Measurements from ENCODE around the gene ARMC9. TPM values are rescaled to one million over a fixed set of nuclear protein-coding genes. Genes with fewer than 3 reads are reported as not detected.

ARMC9 gene
- total and polyA plus RNA-seq, 2 donors (not counting 3 experiments of a cell fraction or from before 2014, with no cell fraction given), result 16.4 to 24.2 TPM

DNA sequence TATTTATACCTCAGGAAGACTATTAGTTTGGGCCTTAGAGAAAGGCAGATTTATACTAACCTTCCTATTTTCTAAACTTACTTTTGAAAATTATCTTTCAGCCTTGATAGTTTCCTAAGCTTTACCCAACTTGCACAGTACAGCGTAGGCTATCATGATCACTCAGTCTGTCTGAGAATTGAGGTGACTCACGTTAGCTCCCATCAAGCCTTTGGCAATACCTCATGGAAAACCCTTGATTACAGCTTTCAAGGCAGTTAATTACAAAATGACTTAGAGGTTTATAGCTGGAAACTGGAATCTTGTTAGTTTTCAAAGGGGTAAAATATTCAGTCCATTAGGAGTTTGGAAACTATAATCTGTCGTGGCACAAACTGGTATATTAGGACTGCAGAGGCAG is 26.4 kb upstream of the ARMC9 start:
- intact Hi-C loops (cut with micrococcal nuclease) (no loop called here), dilution Hi-C loops (cut with MboI; ENCODE audit: extremely low pct_ligation_motif_present, low sequenced_read_pairs) (no loop called here)
- H2AFZ ChIP-seq (ENCODE audit: low read depth, low read length), result no peak overlapping the region
- H3K9ac ChIP-seq (replicated peaks; ENCODE audit: extremely low read depth, insufficient read depth, low read length), result no peak overlapping the region
- DNase-seq (ENCODE audit: low read depth, low spot score) (no peak), FAIRE-seq (no peak)
- H3K4me1 ChIP-seq (ENCODE audit: control insufficient read depth, extremely low read depth, insufficient read depth, low read length), result peaks cover 50% of the 10 kb centered on the region
- no peaks in the 10 kb centered on the region for H4K20me1 ChIP-seq (replicated peaks; ENCODE audit: control insufficient read depth, extremely low read depth, insufficient read depth, low read length)
- peaks cover 2 to 16% of the 10 kb centered on the region in 2 experiments for H3K36me3 ChIP-seq (ENCODE audit: control insufficient read depth in 2 of 2, extremely low read depth in 1 of 2, insufficient read depth in 2 of 2, low read length in 2 of 2)
- ChIA-PET POLR2A (no interaction called here), CTCF (no interaction called here)
- H3K4me2 ChIP-seq (ENCODE audit: insufficient read depth, low read length), result no peak overlapping the region
- H3K4me3 ChIP-seq (replicated peaks in 1 of 3; ENCODE audit: insufficient read depth in 1 of 3, low read depth in 1 of 3, low read length in 3 of 3), result no peak overlapping the region
- no peaks in the 10 kb centered on the region for H3K79me2 ChIP-seq (ENCODE audit: control insufficient read depth, insufficient read depth, low read length)
- no peaks in the 10 kb centered on the region for H3K9me1 ChIP-seq (replicated peaks; ENCODE audit: control insufficient read depth, extremely low read depth, insufficient read depth, low read length)
- no peaks in the 10 kb centered on the region for H3K9me3 ChIP-seq (replicated peaks; ENCODE audit: control insufficient read depth, insufficient read depth, low read length)
- TF ChIP-seq, protein P1, sequence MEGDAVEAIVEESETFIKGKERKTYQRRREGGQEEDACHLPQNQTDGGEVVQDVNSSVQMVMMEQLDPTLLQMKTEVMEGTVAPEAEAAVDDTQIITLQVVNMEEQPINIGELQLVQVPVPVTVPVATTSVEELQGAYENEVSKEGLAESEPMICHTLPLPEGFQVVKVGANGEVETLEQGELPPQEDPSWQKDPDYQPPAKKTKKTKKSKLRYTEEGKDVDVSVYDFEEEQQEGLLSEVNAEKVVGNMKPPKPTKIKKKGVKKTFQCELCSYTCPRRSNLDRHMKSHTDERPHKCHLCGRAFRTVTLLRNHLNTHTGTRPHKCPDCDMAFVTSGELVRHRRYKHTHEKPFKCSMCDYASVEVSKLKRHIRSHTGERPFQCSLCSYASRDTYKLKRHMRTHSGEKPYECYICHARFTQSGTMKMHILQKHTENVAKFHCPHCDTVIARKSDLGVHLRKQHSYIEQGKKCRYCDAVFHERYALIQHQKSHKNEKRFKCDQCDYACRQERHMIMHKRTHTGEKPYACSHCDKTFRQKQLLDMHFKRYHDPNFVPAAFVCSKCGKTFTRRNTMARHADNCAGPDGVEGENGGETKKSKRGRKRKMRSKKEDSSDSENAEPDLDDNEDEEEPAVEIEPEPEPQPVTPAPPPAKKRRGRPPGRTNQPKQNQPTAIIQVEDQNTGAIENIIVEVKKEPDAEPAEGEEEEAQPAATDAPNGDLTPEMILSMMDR (IDR thresholded peaks at IDR 0.05; ENCODE audit: extremely low read depth in 1 of 2, insufficient read depth in 1 of 2, low read depth in 1 of 2, low read length in 2 of 2), result no peak
- TF ChIP-seq POLR2AphosphoS5 (IDR thresholded peaks at IDR 0.05; ENCODE audit: insufficient read depth, low read depth, low read length) (no peak), GATA2 (IDR thresholded peaks at IDR 0.05; ENCODE audit: insufficient read depth, insufficient read length, low read depth, low read length) (no peak), FOS (IDR thresholded peaks at IDR 0.05; ENCODE audit: borderline replicate concordance, insufficient read depth, low read length) (no peak), JUN (IDR thresholded peaks at IDR 0.05; ENCODE audit: borderline replicate concordance, insufficient read depth, insufficient read length, low read depth) (no peak), MYC (IDR thresholded peaks at IDR 0.05; ENCODE audit: low read depth, low read length) (no peak), POLR2A (IDR thresholded peaks at IDR 0.05; ENCODE audit: low read depth, low read length) (no peak)
- TF ChIP-seq, protein P2, sequence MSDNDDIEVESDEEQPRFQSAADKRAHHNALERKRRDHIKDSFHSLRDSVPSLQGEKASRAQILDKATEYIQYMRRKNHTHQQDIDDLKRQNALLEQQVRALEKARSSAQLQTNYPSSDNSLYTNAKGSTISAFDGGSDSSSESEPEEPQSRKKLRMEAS (IDR thresholded peaks at IDR 0.05; ENCODE audit: insufficient read depth, insufficient read length), result no peak
- no peak overlapping the region for H3K27ac ChIP-seq (ENCODE audit: insufficient read depth, low read depth, low read length)
- no TSS peak for BruUV-seq (replicated peaks)
- no peaks in the 10 kb centered on the region for H3K27me3 ChIP-seq (ENCODE audit: control insufficient read depth in 2 of 2, insufficient read depth in 2 of 2, low read length in 2 of 2)

All from endothelial cell of umbilical vein (primary cell).